ENCODE measurements around the gene HOXA5.

DNA sequence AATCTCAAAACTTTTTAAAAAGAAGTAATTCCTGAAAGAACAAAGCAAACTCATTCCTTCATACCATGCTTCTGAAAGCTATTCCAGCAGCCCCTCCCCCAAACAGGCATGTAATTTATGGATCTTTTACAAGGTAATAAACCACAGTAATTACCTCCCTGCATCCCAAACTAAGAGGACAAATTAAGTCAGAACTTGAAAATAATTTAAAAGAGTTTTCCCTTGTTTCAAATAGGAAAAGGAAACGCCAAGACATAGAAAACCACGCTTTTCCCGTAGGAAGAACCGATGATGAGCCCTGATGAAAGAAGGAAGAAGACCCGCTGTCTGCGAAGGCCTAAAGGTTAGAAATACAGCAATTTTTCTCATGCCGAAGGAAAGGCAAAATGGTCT is 21.8 kb downstream of the HOXA5 start:
- TF ChIP-seq, protein P1, sequence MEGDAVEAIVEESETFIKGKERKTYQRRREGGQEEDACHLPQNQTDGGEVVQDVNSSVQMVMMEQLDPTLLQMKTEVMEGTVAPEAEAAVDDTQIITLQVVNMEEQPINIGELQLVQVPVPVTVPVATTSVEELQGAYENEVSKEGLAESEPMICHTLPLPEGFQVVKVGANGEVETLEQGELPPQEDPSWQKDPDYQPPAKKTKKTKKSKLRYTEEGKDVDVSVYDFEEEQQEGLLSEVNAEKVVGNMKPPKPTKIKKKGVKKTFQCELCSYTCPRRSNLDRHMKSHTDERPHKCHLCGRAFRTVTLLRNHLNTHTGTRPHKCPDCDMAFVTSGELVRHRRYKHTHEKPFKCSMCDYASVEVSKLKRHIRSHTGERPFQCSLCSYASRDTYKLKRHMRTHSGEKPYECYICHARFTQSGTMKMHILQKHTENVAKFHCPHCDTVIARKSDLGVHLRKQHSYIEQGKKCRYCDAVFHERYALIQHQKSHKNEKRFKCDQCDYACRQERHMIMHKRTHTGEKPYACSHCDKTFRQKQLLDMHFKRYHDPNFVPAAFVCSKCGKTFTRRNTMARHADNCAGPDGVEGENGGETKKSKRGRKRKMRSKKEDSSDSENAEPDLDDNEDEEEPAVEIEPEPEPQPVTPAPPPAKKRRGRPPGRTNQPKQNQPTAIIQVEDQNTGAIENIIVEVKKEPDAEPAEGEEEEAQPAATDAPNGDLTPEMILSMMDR (IDR thresholded peaks at IDR 0.05), result no peak
- TF ChIP-seq EP300 (IDR thresholded peaks at IDR 0.05) (no peak), POLR2A (IDR thresholded peaks at IDR 0.05) (no peak), POLR2AphosphoS5 (IDR thresholded peaks at IDR 0.05) (no peak)
